ENCODE data around the gene DNAH7. TPM values are rescaled to one million over a fixed set of nuclear protein-coding genes. Genes with fewer than 3 reads are reported as not detected.
"Not testable (repeated sequence)": the region's sequence is repeated elsewhere in the genome, so short reads cannot be mapped to it uniquely, and the experiment has no call there.

DNAH7 gene
- total and polyA plus RNA-seq, 2 of the 4 experiments (the other 2 are of a cell fraction) = 0.22 to 0.36 TPM

- CTCF ChIA-PET; H2BK20ac ChIP-seq (ENCODE audit: low read depth, low read length); POLR2A ChIA-PET (ENCODE audit: unreplicated experiment); H4K8ac ChIP-seq (ENCODE audit: low read depth in 2 of 2, low read length in 2 of 2); H3K9me3 ChIP-seq (ENCODE audit: control insufficient read depth, insufficient read depth, low read length); H3K4me2 ChIP-seq (ENCODE audit: low read depth, low read length); dilution Hi-C loops (cut with HindIII; ENCODE audit: low sequenced_read_pairs, unreplicated experiment); ATAC-seq (ENCODE audit: low read depth); DNase-seq; H3K56ac ChIP-seq (ENCODE audit: extremely low read depth, insufficient read depth, low read length); H4K5ac ChIP-seq (ENCODE audit: low read depth, low read length); H3K79me1 ChIP-seq (ENCODE audit: low read depth in 1 of 2, low read length in 2 of 2); BruUV-seq (replicated peaks); intact Hi-C loops (cut with micrococcal nuclease); H3K4ac ChIP-seq (ENCODE audit: low read depth, low read length); H3K4me1 ChIP-seq (ENCODE audit: control insufficient read depth, insufficient read depth, low read length); H2AK5ac ChIP-seq (ENCODE audit: low read depth, low read length); H3K14ac ChIP-seq (replicated peaks; ENCODE audit: low read depth, low read length); H3K27me3 ChIP-seq (ENCODE audit: control insufficient read depth, insufficient read depth, low read length); H3K9ac ChIP-seq (ENCODE audit: low read depth, low read length); H2BK15ac ChIP-seq (ENCODE audit: low read depth, low read length); H2AFZ ChIP-seq (replicated peaks; ENCODE audit: low read length, poor library complexity); H3K18ac ChIP-seq (ENCODE audit: low read depth, low read length); H3K23ac ChIP-seq (ENCODE audit: low read depth, low read length); H2AK9ac ChIP-seq (replicated peaks; ENCODE audit: low read depth, low read length, poor library complexity); H3K4me3 ChIP-seq (ENCODE audit: insufficient read depth, low read depth, low read length); H3K9me1 ChIP-seq (ENCODE audit: insufficient read depth, low read length); H3K27ac ChIP-seq (ENCODE audit: insufficient read depth, low read length); H2BK120ac ChIP-seq (ENCODE audit: low read depth, low read length); H4K20me1 ChIP-seq (ENCODE audit: insufficient read depth, low read length); H3K36me3 ChIP-seq (ENCODE audit: control insufficient read depth, insufficient read depth, low read length); H4K91ac ChIP-seq (ENCODE audit: insufficient read depth, low read depth, low read length); H2BK5ac ChIP-seq (ENCODE audit: low read depth, low read length, poor library complexity, severe bottlenecking): not testable (repeated sequence)
- in situ Hi-C loops (cut with MboI; ENCODE audit: low sequenced_read_pairs) = loop anchor here (25.0 kb wide), 1 partner anchor 348 kb away; no protein-coding TSS in a partner anchor
- no CpG with 5 or more reads among the region's 5 CpGs for WGBS, 2 experiments (ENCODE audit: extremely low coverage in 2 of 2, insufficient read length in 1 of 2)
Observed at GRCh38 chr2:196089448-196089847, 20.8 kb upstream of the DNAH7 start.

All from IMR-90 (cell line).